MM.1S (cell line): ENCODE results near the gene ERI3.

Experiments
- DNase-seq: peaks from one replicate; pipeline ENCODE4 v3.0.0-alpha.2; 2015
- H2AFZ ChIP-seq: fragments of 300-600 bp; sonication (generic); 2 replicates; pipeline ENCODE4 v1.6.0; 2016; ENCODE audit warnings: antibody characterized with exemption, low read length
- H3F3A ChIP-seq: fragments of 300-600 bp; sonication (generic); 2 replicates; pipeline ENCODE4 v1.6.1; 2016; ENCODE audit warnings: mild to moderate bottlenecking, antibody characterized with exemption, low read length, moderate library complexity, mixed read lengths; ENCODE audit not compliant: insufficient read depth
- H3K27ac ChIP-seq: fragments of 300-600 bp; sonication (generic); 2 replicates; pipeline ENCODE4 v1.5.1; 2016; ENCODE audit warnings: mild to moderate bottlenecking, low read length
- H3K27me3 ChIP-seq: fragments of 300-600 bp; sonication (generic); replicated peaks from 2 replicates; pipeline ENCODE4 v1.6.0; 2016; ENCODE audit warnings: low read length; ENCODE audit not compliant: insufficient read depth
- H3K36me3 ChIP-seq: fragments of 300-600 bp; sonication (generic); replicated peaks from 2 replicates; pipeline ENCODE4 v1.6.1; 2016; ENCODE audit warnings: mild to moderate bottlenecking, low read length, mixed read lengths; ENCODE audit not compliant: insufficient read depth
- H3K4me1 ChIP-seq: fragments of 300-600 bp; sonication (generic); 2 replicates; pipeline ENCODE4 v1.6.1; 2016; ENCODE audit warnings: low read length, mixed read lengths
- H3K4me2 ChIP-seq: fragments of 300-600 bp; sonication (generic); 2 replicates; pipeline ENCODE4 v1.6.0; 2016; ENCODE audit warnings: low read depth, low read length
- H3K4me3 ChIP-seq: fragments of 300-600 bp; sonication (generic); 2 replicates; pipeline ENCODE4 v1.5.1; 2016; ENCODE audit warnings: low read length, mixed read lengths
- H3K79me2 ChIP-seq: fragments of 300-600 bp; sonication (generic); 2 replicates; pipeline ENCODE4 v1.6.1; 2016; ENCODE audit warnings: mixed run types, low read length, mixed read lengths
- H3K9ac ChIP-seq: fragments of 300-600 bp; sonication (generic); 2 replicates; pipeline ENCODE4 v1.6.1; 2016; ENCODE audit warnings: low read length, mixed read lengths
- H3K9me2 ChIP-seq: fragments of 300-600 bp; sonication (generic); replicated peaks from 2 replicates; pipeline ENCODE4 v1.6.1; 2016; ENCODE audit warnings: mild to moderate bottlenecking, low read length, mixed read lengths; ENCODE audit not compliant: insufficient read depth
- H3K9me3 ChIP-seq: fragments of 300-600 bp; sonication (generic); replicated peaks from 2 replicates; pipeline ENCODE4 v1.6.1; 2016; ENCODE audit warnings: mild to moderate bottlenecking, low read length, mixed read lengths; ENCODE audit not compliant: insufficient read depth
- H4K20me1 ChIP-seq: fragments of 300-600 bp; sonication (generic); 2 replicates; pipeline ENCODE4 v1.6.1; 2016; ENCODE audit warnings: mild to moderate bottlenecking, low read length, moderate library complexity, mixed read lengths; ENCODE audit not compliant: insufficient read depth
- EZH2 ChIP-seq: fragments of 300-600 bp; sonication (generic); optimal IDR thresholded peaks from 2 replicates; pipeline ENCODE3; 2017; ENCODE audit warnings: low read depth, mild to moderate bottlenecking, antibody characterized with exemption, low read length, mixed read lengths
- EZH2phosphoT487 ChIP-seq: fragments of 300-600 bp; sonication (generic); IDR thresholded peaks from 2 replicates; pipeline ENCODE4 v1.6.1; 2018; ENCODE audit warnings: antibody characterized with exemption, low read length
- TF ChIP-seq, protein P1 (sequence below): fragments of 300-600 bp; sonication (generic); IDR thresholded peaks from 2 replicates; pipeline ENCODE4 v1.5.1; 2016; ENCODE audit warnings: antibody characterized with exemption, low read length, mixed read lengths

Gene ERI3

DNA sequence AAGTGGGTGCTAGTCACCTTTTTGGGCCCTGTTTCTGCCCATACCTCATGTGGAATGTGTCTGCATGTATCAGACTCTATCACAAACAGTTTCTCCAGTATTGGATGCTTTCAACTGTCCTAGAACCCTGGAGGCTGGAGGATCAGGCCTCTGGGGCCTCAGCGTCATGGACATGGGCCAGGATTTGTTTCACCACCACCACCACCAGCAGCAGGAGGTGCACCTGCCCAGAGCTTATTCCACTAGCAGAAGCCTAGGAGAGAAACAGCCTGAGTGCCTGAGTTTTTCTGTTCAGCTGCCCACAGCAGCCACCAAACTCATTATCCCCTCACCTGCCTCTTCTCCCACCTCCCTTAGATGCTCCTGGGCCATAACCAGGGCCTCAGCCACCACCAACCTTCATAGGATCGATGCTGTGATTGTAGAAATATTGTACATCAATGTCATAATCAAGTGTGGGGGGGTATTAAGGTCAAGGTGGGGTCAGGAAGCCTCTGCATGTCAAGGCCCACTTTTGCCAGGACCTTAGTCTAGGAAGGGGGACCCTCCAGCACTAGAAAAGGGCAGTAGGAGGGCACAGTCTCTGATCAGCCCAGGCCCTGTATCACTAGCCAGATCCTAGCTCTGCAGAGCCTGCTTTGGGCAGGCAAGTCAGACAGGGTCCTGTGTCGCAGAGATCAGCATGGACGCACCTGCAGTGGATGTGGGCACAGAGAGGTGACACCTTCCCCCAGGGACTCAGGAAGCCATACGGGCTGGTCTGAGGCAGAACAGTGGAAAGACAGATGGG, 132.5 kb downstream of the ERI3 start:
- Histone ChIP-seq H3K9ac (no peak overlapping the region), H3K4me1 (no peaks in the 10 kb centered on the region), H3K4me2 (no peak overlapping the region), H3F3A (no peaks in the 10 kb centered on the region), H3K27me3 (no peaks in the 10 kb centered on the region), H3K79me2 (no peaks in the 10 kb centered on the region), H3K4me3 (no peak overlapping the region), H3K9me3 (no peaks in the 10 kb centered on the region), H3K27ac (no peak overlapping the region), H3K36me3 (no peaks in the 10 kb centered on the region; the same call in 1 of the 2 replicates), H3K9me2 (no peaks in the 10 kb centered on the region), H4K20me1 (no peaks in the 10 kb centered on the region), H2AFZ (no peak overlapping the region)
- TF ChIP-seq, protein P1, sequence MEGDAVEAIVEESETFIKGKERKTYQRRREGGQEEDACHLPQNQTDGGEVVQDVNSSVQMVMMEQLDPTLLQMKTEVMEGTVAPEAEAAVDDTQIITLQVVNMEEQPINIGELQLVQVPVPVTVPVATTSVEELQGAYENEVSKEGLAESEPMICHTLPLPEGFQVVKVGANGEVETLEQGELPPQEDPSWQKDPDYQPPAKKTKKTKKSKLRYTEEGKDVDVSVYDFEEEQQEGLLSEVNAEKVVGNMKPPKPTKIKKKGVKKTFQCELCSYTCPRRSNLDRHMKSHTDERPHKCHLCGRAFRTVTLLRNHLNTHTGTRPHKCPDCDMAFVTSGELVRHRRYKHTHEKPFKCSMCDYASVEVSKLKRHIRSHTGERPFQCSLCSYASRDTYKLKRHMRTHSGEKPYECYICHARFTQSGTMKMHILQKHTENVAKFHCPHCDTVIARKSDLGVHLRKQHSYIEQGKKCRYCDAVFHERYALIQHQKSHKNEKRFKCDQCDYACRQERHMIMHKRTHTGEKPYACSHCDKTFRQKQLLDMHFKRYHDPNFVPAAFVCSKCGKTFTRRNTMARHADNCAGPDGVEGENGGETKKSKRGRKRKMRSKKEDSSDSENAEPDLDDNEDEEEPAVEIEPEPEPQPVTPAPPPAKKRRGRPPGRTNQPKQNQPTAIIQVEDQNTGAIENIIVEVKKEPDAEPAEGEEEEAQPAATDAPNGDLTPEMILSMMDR = no peak
- no peak for TF ChIP-seq EZH2phosphoT487
- no peak for TF ChIP-seq EZH2
- DNase-seq = no peak

DNA sequence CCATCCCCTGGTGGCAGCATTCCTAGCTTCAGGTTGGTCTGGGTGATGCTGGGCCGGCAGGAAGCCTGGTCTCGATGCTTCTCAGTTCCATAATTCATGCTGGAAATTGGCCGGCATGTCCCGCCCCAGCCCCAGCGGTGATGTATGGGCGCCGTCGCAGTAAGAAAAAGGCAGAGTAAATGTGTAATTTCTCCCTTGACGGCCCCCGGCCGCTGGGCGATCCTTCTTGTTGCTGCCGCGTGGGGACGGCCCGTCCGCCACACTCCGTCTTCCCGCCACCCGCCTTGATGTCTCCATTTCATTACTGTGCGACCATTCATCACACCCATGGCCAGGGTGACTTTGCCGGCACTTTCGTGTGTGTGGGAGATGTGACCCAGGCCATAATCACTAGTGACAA, 133.3 kb downstream of the ERI3 start:
- no peak for TF ChIP-seq EZH2phosphoT487
- TF ChIP-seq, protein P1 = no peak
- TF ChIP-seq EZH2 = no peak
- Histone ChIP-seq H3K9ac (no peak overlapping the region), H3K4me3 (no peak overlapping the region), H3F3A (no peaks in the 10 kb centered on the region), H3K27ac (no peak overlapping the region), H2AFZ (no peak overlapping the region), H3K9me2 (no peaks in the 10 kb centered on the region), H3K4me2 (no peak overlapping the region), H3K36me3 (no peaks in the 10 kb centered on the region; the same call in 1 of the 2 replicates), H3K9me3 (no peaks in the 10 kb centered on the region), H3K4me1 (no peaks in the 10 kb centered on the region), H4K20me1 (no peaks in the 10 kb centered on the region), H3K79me2 (no peaks in the 10 kb centered on the region), H3K27me3 (no peaks in the 10 kb centered on the region)
- no peak for DNase-seq

DNA sequence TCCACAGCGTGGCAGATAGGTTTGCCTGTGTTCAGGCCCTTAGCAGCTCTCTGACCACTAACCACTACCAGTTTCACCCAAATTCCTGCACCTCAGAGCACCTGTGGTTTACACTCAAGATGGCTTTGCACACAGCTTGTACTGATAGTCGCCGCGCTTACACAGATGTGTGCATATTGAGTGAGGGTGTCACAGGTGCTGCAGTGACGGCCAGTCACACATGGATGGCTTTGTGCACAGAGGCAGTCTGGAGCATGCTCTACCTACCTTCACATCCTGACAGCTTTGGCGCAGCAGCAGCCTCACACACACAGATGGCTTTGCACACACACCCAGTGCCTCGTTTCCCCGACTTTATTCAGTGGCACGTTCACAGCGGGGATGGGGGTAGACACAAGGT, 134.3 kb downstream of the ERI3 start:
- Histone ChIP-seq H3K4me1 (no peaks in the 10 kb centered on the region), H3K4me3 (no peak overlapping the region), H3K27me3 (no peaks in the 10 kb centered on the region), H3F3A (no peaks in the 10 kb centered on the region), H3K9ac (no peak overlapping the region), H3K36me3 (no peaks in the 10 kb centered on the region; the same call in 1 of the 2 replicates), H3K79me2 (no peaks in the 10 kb centered on the region), H3K27ac (no peak overlapping the region), H3K9me3 (no peaks in the 10 kb centered on the region), H4K20me1 (no peaks in the 10 kb centered on the region), H3K4me2 (no peak overlapping the region), H3K9me2 (no peaks in the 10 kb centered on the region), H2AFZ (no peak overlapping the region)
- DNase-seq = no peak
- TF ChIP-seq, protein P1 = no peak
- TF ChIP-seq EZH2 (no peak), EZH2phosphoT487 (no peak)
